Measurements from ENCODE around the gene POM121C.
"Not testable (repeated sequence)": the region's sequence is repeated elsewhere in the genome, so short reads cannot be mapped to it uniquely, and the experiment has no call there.

DNA sequence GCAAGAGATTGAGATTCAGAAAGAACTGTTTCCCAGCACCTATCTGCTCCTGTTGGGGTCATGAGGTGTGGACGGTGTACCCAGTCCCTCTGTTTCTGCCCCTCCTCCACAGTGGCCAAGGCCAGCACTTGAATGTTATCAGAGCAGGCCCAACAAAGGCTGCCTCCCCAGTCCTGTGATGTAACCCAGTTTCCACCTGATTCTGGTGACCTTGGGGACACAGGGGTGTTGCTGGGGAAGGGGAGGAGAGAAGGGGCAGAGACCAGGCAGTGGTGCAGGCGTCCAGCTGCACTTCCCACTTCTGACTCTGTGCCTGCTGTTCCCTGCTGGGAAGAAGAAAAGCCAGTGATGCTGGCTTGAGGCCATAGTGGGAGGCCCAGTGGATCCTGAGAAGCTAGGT lies 88.2 kb downstream of the POM121C start:
- TF ChIP-seq, protein P1, sequence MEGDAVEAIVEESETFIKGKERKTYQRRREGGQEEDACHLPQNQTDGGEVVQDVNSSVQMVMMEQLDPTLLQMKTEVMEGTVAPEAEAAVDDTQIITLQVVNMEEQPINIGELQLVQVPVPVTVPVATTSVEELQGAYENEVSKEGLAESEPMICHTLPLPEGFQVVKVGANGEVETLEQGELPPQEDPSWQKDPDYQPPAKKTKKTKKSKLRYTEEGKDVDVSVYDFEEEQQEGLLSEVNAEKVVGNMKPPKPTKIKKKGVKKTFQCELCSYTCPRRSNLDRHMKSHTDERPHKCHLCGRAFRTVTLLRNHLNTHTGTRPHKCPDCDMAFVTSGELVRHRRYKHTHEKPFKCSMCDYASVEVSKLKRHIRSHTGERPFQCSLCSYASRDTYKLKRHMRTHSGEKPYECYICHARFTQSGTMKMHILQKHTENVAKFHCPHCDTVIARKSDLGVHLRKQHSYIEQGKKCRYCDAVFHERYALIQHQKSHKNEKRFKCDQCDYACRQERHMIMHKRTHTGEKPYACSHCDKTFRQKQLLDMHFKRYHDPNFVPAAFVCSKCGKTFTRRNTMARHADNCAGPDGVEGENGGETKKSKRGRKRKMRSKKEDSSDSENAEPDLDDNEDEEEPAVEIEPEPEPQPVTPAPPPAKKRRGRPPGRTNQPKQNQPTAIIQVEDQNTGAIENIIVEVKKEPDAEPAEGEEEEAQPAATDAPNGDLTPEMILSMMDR (IDR thresholded peaks at IDR 0.05) = not testable (repeated sequence)
- not testable (repeated sequence) for TF ChIP-seq POLR2A (IDR thresholded peaks at IDR 0.05)

Data from heart left ventricle (tissue), 13 donors.